HG03521 (cell line): ENCODE data around the gene KRT37.
"Not testable (repeated sequence)": the region's sequence is repeated elsewhere in the genome, so short reads cannot be mapped to it uniquely, and the experiment has no call there.

Experiments
- ATAC-seq: cut with Tn5 transposase; IDR thresholded peaks from one replicate; pipeline ENCODE4 v1.9.1; 2021; ENCODE audit warnings: mild to moderate bottlenecking, moderate library complexity; ENCODE audit not compliant: unreplicated experiment

The KRT37 gene

GRCh38 chr17:41437254-41437653, 12.9 kb upstream of the KRT37 start:
- ATAC-seq, result no peak

GRCh38 chr17:41434415-41434814, 10.0 kb upstream of the KRT37 start:
- ATAC-seq, result no peak

- ATAC-seq, result no peak
Measured at GRCh38 chr17:41434005-41434404, 9.6 kb upstream of the KRT37 start.

DNA sequence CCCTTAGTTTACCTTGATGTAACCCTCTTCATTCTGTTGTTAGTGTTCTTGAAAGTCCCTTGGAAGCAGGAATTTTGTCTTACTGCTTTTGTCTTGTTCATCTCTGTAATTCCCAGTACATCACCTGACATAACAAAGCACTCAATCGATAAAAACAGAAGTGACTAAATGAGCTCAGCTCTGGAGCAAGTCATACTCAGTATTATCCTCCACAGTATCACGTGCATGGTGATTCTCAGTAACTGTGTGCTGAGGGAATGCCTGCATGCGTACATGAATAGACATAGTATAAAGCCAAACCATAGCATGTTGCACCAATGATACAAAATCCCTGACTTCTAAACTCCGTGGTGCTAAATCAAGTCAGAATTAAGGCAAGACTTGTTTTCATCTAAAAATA, 9.2 kb upstream of the KRT37 start:
- ATAC-seq, result no peak

- ATAC-seq, result not testable (repeated sequence)
Measured at GRCh38 chr17:41430376-41430775, 6.0 kb upstream of the KRT37 start.

- ATAC-seq, result no peak
Measured at GRCh38 chr17:41429667-41430066, 5.3 kb upstream of the KRT37 start.

DNA sequence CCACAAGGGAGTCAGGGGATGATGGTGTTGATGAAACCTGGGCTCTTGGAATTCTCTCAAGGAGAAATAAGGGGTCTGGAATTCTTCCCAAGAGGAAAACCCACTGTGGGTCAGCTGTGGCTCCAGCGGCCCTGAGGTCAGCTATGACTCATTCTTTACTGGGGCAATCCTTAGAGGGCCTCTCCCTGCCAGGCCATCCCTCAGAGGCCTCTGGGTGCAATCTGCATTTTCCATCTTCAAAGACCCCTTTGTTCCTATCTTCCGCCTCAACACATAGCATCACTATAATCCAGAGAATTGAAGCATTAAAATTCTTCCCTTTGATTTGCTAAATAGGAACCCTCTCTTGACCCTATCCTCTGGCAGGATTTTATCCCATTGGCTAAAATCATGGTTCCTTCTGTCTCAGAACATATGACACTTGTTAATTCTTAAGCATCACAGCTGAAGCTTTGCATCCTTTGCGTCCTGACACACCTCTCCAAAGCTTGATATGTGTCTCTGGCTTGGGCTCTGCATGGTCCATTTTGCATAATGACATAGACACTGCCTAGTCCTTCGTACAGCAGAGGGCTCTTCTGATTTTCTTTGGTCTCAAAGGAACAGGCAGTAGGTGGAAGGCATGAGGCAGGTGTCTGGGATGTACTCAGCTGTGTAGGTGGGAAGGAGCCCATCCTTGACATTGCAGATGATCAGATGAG, 4.4 kb upstream of the KRT37 start:
- ATAC-seq, result no peak

GRCh38 chr17:41422586-41422985, 1.8 kb downstream of the KRT37 start:
- not testable (repeated sequence) for ATAC-seq

- no peak for ATAC-seq
Measured at GRCh38 chr17:41421617-41422016, 2.8 kb downstream of the KRT37 start.

DNA sequence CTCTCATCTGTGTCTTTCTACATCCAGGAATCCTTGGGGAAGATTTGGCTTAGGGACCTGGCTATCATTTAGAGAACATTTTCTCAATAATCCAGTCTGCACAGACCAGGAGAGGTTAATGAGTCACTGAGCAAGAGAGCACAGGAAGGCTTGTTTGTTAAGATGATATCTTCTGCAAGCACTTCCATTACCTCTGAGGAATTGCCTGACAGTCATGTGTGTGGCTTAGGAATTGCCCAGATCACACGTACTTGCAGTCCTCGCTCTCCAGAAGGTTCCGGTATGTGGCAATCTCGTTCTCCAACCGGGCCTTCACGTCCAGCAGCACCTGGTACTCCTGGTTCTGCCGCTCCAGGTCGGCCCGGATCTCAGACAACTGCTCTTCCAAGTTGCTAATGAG, 3.3 kb downstream of the KRT37 start:
- no peak for ATAC-seq

GRCh38 chr17:41420134-41420533, 4.3 kb downstream of the KRT37 start:
- ATAC-seq, result no peak

DNA sequence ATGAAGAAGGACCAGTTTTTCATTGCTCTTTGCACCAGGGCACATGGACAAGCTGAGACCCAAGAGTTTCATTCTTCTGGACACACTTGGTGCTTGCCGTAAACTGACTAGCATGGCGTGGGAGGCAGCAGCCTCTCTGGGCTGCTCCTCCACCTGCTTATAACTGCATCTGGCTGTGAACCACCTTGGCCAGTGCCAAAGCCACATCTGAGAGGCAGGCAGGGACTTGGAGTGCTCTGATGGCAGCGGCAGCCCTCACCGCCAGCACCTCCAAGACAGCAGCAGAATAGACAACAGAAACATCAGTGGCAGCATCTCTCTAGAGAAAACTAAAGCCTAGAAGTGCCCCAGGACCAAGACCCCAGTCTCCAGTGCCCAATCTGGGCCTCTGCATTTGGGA, 4.7 kb downstream of the KRT37 start:
- no peak for ATAC-seq

GRCh38 chr17:41418116-41418860, 6.1 kb downstream of the KRT37 start:
- ATAC-seq, result no peak

- no peak for ATAC-seq
Measured at GRCh38 chr17:41417576-41418015, 6.8 kb downstream of the KRT37 start.

DNA sequence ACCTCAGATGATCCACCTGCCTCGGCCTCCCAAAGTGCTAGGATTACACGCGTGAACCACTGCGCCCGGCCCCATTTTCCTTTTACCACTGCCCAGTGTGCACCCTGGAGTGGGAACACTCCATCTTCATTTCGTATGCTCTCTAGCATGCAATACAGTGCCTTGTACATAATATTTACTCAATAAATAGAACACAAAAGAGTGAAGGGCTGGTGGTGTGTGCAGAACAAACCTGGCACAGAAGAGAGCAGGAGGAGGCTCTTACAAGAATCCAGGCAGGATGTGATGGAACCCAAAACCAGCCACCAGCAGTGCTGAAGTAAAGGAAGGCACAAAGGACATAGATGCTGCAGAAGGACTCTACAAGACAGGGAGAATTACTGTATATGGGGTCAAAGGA, 7.3 kb downstream of the KRT37 start:
- no peak for ATAC-seq

- no peak for ATAC-seq
Measured at GRCh38 chr17:41416479-41416878, 7.9 kb downstream of the KRT37 start.

DNA sequence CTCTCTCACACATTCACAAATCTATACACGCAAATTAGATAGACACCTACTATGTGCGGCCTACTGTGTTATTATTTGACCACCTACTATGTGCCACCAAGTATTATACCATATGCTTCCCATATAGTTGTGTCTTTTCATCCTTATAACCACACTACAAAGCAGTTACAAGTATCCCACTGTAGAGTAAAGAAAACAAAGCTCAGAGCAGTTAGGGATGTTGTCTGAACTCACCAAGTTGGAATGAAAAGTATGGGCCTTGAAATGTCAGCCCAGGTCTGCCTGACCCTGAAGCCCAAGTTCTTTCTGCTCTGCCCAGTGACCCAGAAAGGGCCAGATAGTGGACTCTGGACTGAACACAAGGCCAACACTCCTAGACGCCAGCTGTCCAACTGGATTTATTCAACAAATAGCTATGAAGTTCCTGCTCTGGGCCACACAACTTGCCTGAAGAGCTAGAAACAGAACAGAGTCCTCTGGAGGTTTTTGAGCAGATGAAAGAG, 8.5 kb downstream of the KRT37 start:
- no peak for ATAC-seq

DNA sequence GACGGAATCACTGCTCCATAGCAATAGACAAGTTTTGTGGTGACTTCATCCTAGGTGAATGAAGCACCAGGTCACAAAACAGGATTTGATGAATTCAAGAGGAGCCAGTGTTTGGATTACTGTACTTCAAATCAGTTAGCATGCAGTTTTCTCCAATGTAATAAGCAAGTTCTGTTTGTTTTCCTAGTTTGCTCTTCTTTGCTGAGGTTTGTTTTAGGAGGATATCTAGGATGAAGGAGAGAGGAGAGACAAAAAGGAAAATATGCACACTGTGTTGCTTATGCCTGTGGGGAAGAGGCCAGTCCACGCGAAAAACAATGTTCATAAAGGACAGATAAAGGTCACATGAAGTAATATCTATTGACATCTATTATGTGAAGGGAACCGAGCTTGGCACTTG, 9.0 kb downstream of the KRT37 start:
- no peak for ATAC-seq

- no peak for ATAC-seq
Measured at GRCh38 chr17:41413982-41414381, 10.4 kb downstream of the KRT37 start.

DNA sequence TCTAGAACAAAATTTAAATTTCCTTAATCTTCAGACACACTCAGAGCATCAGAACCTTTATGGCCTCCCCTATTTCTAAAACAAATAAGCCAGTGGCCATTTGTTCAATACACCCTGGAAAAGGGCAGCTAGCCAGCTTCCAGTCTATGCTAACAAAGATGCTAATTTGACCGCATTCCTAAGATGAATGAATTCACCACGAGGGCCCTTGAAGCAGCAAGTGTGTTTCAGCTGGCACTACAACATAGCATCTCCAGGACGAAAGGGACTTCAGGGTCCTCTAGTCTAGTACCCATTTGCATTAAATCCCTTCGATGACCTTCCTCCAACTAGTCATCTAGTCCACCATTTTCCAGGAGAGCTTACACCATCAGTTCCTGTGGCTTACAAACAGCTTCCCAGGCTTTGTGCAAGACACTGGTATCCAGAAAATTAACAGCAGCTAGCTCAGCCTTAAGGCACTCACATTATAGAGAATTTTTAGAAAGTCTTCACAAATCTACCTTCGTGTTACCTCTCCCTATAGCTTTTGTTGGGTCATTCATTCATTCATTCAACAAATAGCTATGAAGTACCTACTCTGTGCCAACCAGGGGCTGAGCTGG, 10.9 kb downstream of the KRT37 start:
- no peak for ATAC-seq

DNA sequence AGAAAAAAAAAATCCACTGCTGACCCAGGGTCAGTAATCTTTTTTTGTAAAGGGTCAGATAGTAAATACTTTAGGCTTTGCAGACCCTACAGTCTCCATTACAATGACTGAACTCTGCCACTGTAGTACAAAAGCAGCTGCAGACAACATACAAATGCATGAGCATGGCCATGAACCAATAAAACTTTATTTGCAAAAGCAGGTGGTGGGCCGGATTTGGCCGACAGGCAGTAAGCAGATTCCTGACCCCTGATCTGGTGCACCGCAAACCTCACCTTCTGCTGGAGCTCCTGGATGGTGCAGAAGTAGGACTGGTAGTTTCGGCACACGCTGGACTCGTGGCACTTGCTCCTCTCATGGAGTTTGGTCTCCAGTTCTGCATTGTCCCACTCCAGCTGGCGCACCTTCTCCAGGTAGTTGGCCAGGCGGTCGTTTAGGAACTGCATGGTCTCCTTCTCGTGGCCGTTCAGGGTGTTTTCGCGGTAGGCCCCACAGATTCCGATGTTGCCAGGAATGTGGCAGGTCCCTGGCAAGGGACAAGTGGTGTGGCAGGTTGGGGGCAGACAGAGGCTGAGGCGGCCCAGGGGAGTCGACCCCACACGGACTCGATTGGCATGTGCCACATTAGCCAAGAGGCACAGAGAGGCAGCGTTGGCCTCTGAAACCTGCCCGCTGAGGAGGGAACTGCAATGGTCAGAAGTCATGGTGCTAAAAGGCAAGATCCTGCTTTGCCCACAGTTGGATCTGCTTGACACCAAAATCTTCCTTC, 13.1 kb downstream of the KRT37 start:
- ATAC-seq, result no peak
